GM18505 (cell line): ENCODE measurements around the gene PNPLA1.

Experiments
- ATAC-seq: cut with Tn5 transposase; IDR thresholded peaks from one replicate; pipeline ENCODE4 v1.9.1; 2021; ENCODE audit not compliant: unreplicated experiment
- POLR2A ChIP-seq: IDR thresholded peaks from 4 replicates; pipeline ENCODE4 v1.6.1; 2011; ENCODE audit warnings: borderline replicate concordance; ENCODE audit not compliant: insufficient read depth, insufficient read length; ENCODE audit errors: extremely low read depth

Gene PNPLA1

DNA sequence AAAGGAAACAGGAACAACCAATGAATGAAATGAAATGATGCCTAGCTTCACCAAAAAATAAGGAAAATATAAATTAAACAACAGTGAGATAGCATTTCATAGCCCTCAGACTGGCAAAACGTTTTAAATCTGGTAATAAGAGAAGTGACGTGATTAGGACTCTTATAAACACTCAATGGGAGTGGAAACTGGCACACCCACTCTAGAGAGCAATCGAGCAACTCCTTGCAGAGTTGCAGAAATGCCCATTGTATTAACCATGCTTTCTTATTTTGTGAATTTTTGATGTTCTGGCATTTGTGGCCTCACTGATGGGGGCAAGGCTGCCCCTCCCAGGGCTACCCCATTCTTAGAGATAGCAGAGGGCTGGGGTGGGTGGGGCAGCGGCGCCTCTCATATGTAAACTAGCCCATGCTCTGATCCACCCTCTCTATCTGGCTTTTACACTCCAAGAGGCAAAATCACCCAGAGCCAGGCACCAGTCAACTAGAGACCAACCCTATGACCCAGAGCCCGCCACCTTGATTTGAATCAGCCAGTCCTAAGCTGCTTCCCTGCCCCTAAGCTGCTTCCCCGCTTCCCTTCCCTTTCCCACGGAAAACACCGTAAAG is 6.4 kb upstream of the PNPLA1 start:
- ATAC-seq: no peak
- no peak for TF ChIP-seq POLR2A

DNA sequence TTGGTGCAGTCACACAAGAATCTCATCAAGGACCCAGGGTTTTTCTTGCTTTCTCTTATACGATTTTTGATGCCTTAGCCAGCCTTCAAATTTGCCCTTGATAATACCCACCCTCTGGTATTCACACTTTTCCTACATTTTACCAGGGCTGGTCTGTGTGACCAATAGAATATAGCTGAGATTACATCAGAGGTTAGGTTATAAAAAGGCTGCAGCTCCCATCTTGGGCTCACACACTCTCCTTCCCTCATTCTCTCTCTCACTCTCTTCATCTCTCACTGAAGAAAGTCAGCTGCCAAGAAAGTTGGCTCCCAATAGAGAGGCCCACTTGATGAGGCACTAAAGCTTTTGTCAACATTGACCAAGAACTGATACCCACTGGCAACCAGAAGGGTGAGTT is 4.1 kb upstream of the PNPLA1 start:
- ATAC-seq: no peak
- TF ChIP-seq POLR2A: no peak

DNA sequence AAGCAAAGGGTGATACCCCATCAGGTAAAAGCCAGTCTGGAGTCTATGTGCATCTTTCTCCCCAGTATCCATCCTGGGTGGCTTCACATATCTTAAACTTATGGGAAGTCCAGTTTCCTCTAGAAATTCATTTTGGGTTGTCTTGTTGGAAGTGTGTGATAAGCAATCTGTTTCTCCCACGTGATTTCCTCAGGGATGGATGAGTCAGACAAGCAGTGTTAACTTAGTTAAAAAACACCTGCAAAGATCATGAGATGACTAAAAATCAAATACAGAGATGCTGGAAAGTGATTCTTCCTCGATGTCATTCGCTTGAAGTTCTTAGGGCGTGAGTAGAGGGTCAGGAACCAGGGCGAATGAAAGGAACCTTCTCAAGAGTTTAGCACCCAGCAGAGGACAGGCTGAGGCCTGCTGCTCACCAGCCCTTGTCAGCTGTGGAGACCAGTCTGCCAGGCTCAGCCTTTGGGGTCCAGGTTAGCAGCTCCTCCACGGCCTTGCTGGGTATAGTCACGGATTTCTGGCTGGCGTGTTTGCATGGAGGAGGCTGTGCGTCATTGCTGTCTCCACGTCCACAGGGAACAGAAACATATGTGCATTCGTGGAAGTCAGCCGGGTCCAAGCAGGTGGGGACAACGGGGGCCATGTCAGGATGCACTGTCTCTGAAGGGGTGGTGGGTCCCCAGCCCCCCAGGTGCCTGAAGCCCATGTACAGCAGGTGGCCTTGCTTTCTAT is 2.8 kb upstream of the PNPLA1 start:
- no peak for ATAC-seq
- TF ChIP-seq POLR2A: no peak

DNA sequence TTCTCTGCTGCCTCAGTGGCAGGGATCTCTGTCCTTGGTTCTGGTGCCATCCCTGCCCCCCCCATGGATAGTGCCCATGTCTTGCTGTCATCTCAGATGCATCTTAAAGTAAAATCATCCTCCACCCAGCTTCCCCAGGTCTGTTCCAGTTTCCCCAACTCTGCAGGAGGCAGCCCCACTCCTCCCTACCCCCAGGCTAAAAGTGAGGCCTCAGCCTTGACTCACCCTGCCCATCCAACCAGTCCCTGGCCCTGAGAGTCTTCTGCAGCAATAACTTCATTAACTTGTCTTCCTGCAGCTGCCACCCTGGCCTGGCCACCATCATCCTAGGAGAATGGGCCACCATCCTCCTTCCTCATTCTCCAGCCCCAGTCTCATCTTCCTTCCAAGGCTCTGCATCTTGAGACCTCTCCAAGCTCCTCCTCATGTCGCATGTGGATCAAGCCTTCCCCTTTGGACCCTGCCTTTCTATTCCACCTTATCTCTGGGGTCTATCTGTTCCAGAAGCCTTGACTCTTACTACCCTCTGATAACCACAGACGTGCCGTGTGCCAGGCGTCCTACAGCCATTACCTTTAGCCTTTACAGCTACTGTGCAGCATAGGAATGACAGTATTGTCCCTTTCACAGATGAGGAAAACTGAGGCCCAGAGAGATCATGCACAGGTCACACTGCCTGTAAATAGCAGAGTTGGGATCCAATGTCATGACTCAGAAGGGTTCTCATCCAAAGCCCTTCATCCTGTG is 2.0 kb upstream of the PNPLA1 start:
- TF ChIP-seq POLR2A: no peak
- no peak for ATAC-seq

DNA sequence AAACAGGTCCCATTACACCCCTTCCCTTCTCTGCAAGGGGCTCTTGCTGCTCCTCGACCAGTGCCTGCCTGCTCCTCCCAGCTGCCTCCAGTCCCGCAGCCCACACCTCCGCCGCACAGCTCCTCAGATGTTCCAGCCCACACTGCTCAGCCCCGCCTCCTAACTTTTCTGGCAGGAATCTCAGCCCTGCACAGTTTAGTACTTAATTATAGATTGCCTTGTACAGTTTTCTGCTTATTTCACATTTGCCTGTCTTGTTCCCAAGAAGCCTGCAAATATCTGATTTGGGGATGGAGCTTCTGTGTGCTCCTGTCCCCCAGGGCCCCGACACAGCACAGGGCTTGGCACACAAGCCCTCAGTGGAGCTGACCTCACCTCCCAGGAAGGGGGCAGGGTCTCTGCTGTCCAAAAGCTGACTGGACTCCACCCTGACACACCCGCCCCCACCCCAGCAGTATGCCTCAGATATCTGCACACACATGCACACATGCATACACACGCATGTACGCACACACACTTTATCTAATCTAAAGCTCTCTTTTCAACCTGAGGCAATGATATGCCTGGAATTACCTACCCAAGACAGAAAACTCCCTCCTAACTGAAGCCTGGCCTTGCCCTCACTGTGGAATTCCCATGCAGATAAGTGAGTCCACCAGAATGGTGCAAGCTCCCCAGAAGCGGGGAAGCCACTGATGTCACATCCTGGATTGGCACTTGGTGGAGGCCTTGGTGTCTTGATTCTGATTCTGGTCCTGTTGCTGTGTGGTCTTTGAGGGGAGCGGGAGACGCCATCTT is 1.2 kb upstream of the PNPLA1 start:
- no peak for ATAC-seq
- no peak for TF ChIP-seq POLR2A

DNA sequence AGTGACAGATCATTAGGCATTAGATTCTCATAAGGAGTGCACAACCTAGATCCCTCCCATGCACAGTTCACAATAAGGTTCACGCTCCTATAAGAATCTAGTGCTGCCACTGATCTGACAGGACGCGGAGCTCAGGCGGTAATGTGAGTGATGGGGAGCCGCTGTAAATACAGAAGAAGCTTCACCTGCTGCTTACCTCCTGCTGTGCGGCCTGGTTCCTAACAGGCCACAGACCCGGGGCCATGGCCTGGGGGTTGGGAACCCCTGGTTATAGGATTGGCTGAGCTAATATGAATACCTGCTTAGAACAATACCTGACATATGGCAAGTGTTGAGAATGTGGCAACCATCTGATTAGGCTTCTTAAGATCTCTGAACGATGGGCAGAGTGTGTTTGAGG is 2.4 kb downstream of the PNPLA1 start:
- ATAC-seq: no peak
- TF ChIP-seq POLR2A: no peak

DNA sequence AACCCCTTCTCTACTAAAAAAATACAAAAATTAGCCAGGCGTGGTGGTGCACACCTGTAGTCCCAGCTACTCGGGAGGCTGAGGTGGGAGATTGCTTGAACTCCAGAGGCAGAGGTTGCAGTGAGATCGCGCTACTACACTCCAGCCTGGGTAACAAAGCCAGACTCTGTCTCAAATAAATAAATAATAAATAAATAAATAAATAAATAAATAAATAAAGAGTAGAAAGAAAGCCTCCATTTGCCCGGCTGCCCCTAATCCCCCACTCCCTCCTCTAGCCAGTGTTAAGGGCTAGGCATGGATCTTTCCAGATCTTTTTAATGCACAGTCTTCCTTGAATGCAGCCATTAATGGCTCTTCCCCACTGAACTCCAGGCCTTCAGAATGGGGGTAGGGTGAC is 3.2 kb downstream of the PNPLA1 start:
- no peak for TF ChIP-seq POLR2A
- ATAC-seq: no peak

DNA sequence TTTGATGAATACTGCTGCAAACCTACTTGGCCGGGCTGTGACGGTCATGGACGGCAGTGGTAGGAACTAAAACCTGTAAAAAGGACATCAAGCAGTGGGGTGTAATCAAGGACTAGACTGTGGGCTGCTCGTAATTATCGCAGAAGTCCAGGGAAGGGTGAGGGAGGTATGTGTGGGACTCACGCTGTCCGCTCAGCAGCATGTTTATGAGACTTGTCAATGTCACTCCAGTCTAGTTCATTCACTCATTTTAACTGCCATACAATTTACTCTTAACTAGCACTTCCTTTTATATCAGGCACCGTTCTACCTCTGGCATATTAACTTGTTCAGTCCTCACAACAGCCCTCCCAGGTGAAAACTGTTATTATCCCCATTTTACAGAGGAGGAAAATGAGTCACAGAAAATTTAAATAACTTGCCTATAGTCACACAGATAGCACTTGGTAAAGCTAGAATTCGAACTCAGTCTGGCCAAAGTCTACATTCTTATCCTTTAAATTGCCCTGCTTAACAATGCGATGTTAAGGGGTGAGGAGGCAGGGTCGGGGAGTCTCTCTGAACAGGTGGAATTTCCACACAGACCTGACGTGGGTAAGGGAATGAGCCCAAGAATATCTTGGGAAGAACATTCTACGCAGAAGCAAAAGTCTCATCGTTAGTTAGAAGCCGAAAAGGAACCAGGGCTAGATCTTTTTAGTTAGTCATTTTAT is 4.1 kb downstream of the PNPLA1 start:
- ATAC-seq: no peak
- no peak for TF ChIP-seq POLR2A

DNA sequence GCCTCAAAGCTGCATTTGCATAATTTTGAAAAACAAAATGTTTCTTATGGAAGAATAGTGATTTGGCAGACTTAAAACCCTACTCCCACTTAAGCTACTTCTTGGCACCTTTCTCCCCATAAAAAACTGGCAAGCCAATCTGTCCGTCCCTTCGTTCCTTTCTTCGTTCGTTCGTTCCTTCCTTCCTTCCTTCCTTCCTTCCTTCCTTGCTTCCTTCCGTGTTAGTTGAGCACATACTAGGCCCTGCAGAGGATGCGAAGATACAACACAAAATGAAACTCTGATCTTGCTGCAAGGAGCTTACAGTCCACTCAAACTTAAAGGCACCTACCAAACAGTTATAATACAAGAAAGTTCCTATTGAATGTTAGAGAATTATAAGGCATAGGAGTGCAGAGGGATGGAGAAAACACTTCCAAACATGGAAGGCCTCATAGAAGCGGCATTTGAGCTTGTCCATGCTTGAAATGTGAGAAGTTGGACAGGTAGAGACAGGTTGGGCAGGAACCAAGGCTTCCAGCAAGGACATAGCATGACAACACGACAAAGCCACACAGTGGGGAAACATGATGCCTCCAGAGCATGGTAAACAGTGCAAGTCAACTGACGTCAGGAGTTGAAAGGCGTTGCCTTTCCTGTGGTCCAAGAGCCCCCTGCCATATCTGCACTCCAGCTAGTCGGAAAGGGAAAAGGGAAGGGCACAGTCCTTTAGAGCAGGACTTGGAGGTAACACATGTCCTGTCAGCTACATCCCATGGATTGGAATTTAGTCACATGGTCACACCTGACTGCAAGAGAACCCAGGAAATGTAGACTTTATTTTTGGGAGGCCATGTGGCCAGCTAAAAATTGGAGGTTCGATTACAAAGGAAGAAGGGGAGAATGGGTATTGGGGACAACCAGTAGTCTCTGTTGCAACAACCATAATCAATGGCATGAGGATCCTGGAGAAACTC is 7.0 kb downstream of the PNPLA1 start:
- no peak for TF ChIP-seq POLR2A
- ATAC-seq: no peak

DNA sequence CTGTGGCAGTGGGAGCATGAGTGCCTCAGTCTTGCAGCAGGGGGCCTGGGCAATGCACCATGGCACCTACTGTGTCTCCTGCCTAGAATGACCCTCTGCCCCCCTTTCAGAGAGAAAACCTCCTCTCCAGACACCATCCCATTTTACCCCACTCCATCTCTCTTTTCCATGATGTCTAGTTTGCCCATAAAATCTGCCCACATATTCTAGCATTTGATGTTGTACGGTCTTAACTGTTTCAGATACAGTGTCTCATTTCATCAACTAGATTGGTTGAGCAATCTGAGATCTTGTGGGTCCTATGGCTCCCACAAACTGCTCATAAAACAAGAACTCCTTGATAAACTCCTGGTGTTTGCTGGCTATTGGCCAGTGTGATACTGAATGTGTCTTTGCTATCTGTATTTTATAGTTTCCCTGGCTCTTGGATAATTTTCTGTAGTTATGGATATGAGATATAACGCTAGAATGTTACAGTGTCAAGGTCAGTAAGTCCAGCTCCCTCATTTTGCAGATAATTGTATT is 8.1 kb downstream of the PNPLA1 start:
- TF ChIP-seq POLR2A: no peak
- ATAC-seq: no peak

DNA sequence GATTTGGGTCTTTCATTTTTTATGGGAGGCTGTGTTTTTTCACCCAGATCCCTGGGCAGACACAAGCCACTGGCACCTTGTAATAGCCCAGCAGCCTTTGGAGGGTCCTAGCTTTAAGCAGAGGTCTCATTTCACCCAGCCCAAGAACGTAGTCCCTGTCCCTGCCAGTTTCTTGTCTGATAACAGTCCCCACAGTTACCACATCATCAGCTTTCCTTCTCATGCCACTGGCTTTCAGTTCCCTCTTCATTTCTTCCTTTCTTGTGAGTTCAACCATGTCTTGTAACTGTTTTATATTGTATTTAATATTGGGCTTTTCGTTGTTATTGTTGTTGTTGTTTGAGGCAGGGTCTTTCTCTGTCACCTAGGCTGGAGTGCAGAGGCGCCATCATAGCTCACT is 10.6 kb downstream of the PNPLA1 start:
- ATAC-seq: no peak
- no peak for TF ChIP-seq POLR2A
